ENCODE results near the gene TAB2. TPM values are rescaled to one million over a fixed set of nuclear protein-coding genes. Genes with fewer than 3 reads are reported as not detected.
A peak's percentile ranks its signal among the peaks of the same experiment; 100 is the strongest.

Gene TAB2, protein sequence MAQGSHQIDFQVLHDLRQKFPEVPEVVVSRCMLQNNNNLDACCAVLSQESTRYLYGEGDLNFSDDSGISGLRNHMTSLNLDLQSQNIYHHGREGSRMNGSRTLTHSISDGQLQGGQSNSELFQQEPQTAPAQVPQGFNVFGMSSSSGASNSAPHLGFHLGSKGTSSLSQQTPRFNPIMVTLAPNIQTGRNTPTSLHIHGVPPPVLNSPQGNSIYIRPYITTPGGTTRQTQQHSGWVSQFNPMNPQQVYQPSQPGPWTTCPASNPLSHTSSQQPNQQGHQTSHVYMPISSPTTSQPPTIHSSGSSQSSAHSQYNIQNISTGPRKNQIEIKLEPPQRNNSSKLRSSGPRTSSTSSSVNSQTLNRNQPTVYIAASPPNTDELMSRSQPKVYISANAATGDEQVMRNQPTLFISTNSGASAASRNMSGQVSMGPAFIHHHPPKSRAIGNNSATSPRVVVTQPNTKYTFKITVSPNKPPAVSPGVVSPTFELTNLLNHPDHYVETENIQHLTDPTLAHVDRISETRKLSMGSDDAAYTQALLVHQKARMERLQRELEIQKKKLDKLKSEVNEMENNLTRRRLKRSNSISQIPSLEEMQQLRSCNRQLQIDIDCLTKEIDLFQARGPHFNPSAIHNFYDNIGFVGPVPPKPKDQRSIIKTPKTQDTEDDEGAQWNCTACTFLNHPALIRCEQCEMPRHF
- 26.5 and 39.0 TPM in 2 replicates for total RNA-seq
- polyA plus RNA-seq, result 13.8 and 23.0 TPM in 2 replicates

DNA sequence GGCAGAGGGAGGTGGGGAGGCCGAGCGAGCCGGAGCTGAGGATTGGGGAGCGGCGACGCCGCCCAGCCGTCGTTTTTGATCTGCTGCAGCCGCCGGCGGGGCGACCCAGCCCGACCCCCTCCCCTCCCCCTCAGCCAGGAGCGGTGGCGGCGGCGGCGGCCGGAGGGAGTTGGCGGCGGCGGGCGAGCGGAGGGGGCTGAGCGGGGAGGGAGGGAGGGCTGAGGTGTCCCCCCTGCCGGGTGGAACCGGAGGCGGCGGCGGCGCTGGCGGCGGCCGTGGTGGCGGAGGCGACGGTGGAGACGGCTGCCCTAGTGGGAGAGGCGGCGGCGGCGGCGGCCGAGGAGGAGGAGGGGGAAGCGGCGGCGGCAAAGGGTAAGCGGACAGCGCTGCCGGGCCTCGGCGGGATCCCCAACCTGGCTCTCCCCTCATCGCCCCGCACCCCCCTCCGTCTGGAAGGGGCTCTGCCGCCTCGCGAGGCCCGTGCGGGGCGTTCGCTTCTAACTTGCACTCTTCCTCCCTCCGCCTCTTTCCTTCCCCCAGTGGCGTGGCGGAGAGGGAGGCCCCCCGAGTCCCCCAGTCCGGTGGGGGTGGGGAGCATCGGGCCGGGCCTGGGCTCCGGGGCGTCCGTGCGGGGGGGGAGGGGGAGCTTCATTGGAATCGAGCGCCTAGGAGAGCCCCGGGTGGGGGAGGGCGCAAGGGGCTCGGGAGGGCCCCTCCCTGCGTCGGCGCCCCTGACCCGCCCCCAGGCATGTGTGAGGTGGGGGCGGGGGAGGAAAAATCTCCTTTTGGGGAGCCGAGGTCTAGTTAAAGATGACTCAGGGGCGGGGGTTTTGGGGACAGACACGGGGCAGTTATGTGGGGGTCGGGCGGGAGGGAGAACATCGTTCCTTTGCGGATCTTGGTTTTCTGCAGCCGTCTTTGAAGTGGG is at the start of gene TAB2:
Gene TAB2, plus strand, starts transcription at position 69 of the 928 bp plus-strand sequence. CDS start 52,286 bp downstream, outside the sequence.
- Histone ChIP-seq H3K4me1 (ENCODE audit: low read depth) (peaks cover 41% of the 10 kb centered on the region), H3K4me3 (peak within 1 kb of the TSS; percentile 93), H3K27ac (peak within 1 kb of the TSS; percentile 98), H3K27me3 (no peaks in the 10 kb centered on the region), H3K9me3 (ENCODE audit: low read depth) (no peaks in the 10 kb centered on the region), H3K36me3 (no peaks in the 10 kb centered on the region)
- TF ChIP-seq, protein P1, sequence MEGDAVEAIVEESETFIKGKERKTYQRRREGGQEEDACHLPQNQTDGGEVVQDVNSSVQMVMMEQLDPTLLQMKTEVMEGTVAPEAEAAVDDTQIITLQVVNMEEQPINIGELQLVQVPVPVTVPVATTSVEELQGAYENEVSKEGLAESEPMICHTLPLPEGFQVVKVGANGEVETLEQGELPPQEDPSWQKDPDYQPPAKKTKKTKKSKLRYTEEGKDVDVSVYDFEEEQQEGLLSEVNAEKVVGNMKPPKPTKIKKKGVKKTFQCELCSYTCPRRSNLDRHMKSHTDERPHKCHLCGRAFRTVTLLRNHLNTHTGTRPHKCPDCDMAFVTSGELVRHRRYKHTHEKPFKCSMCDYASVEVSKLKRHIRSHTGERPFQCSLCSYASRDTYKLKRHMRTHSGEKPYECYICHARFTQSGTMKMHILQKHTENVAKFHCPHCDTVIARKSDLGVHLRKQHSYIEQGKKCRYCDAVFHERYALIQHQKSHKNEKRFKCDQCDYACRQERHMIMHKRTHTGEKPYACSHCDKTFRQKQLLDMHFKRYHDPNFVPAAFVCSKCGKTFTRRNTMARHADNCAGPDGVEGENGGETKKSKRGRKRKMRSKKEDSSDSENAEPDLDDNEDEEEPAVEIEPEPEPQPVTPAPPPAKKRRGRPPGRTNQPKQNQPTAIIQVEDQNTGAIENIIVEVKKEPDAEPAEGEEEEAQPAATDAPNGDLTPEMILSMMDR (IDR thresholded peaks at IDR 0.05; ENCODE audit: low read depth, low read length), result no peak
- DNase-seq (ENCODE audit: low read depth in 1 of 2, low spot score in 1 of 2), result peak; percentile 54 to 75

DNA sequence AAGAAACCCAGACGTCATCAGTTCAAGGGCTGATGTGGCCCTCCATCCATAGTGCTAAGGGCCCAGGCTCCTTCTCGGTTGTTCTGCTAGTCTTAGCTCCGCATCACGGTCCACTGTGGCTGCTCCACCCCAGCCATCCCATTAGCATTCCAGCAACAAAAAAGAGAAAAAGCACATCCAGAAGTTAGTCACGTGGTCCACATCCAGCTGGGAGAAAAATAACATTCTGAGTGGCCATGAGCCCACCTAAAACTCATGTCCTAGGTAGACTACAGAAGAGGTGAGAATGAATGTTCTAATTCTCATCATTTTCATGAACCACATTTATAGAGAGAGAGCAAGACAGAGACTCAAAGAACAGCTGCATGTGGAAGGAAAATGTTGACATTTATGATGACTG is 49.4 kb upstream of the TAB2 start:
- H3K27me3 ChIP-seq, result no peaks in the 10 kb centered on the region
- no peak overlapping the region for H3K4me3 ChIP-seq
- H3K4me1 ChIP-seq (ENCODE audit: low read depth), result peaks cover 6% of the 10 kb centered on the region
- H3K27ac ChIP-seq, result no peak overlapping the region
- no peak for DNase-seq (ENCODE audit: low read depth in 1 of 2, low spot score in 1 of 2)
- no peaks in the 10 kb centered on the region for H3K9me3 ChIP-seq (ENCODE audit: low read depth)
- H3K36me3 ChIP-seq, result no peaks in the 10 kb centered on the region
- TF ChIP-seq, protein P1 (IDR thresholded peaks at IDR 0.05; ENCODE audit: low read depth, low read length), result no peak

DNA sequence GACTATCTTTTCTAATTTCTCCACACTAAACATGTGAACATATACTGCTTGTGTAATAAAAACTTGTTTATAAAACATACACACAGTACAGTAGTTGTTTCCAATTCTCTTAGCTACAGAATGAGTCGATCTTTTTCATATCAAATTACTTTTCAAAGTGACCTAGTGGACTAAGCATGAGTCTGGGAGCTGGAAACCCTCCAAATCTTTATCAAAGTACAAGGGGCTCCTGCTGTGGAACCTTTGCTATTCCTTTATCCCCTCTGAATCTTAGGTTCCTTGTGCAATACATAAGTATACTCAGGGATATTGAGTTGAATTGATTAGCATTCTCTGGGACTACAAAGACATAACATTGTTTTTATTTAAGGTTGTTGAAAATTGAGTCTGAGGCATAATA is 48.7 kb upstream of the TAB2 start:
- TF ChIP-seq, protein P1 (IDR thresholded peaks at IDR 0.05; ENCODE audit: low read depth, low read length), result no peak
- Histone ChIP-seq H3K27me3 (no peaks in the 10 kb centered on the region), H3K4me3 (no peak overlapping the region), H3K9me3 (ENCODE audit: low read depth) (no peaks in the 10 kb centered on the region), H3K27ac (no peak overlapping the region), H3K4me1 (ENCODE audit: low read depth) (peaks cover 6% of the 10 kb centered on the region), H3K36me3 (no peaks in the 10 kb centered on the region)
- DNase-seq (ENCODE audit: low read depth in 1 of 2, low spot score in 1 of 2), result peak in 1 of 2 donors; percentile 12

DNA sequence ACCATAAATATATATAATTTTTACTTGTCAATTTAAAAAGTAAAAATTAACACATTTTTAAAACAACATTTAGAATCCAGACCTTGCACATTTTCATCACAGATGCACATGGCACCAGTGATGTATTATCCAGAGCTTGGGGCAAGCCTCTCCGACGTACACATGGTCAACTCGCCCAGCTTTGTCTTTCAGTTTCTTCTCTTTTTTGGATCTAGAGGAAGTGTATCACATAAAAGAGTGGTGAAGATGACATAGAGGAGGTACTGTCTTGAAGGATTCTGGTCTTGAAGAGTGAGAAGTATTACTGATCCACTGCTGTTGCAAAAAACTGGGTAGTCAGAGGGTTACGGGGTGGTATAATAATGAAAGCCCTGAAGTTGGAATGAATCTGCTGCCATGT is 46.9 kb upstream of the TAB2 start:
- Histone ChIP-seq H3K27me3 (no peaks in the 10 kb centered on the region), H3K4me3 (no peak overlapping the region), H3K36me3 (no peaks in the 10 kb centered on the region), H3K27ac (no peak overlapping the region), H3K4me1 (ENCODE audit: low read depth) (peaks cover 6% of the 10 kb centered on the region), H3K9me3 (ENCODE audit: low read depth) (no peaks in the 10 kb centered on the region)
- TF ChIP-seq, protein P1 (IDR thresholded peaks at IDR 0.05; ENCODE audit: low read depth, low read length), result no peak
- DNase-seq (ENCODE audit: low read depth in 1 of 2, low spot score in 1 of 2), result no peak
